ENCODE measurements around the gene CERS2. TPM values are rescaled to one million over a fixed set of nuclear protein-coding genes. Genes with fewer than 3 reads are reported as not detected.

CERS2 gene
- total and polyA plus RNA-seq, 11 donors: 51.7 to 113 (median 76.1) TPM

DNA sequence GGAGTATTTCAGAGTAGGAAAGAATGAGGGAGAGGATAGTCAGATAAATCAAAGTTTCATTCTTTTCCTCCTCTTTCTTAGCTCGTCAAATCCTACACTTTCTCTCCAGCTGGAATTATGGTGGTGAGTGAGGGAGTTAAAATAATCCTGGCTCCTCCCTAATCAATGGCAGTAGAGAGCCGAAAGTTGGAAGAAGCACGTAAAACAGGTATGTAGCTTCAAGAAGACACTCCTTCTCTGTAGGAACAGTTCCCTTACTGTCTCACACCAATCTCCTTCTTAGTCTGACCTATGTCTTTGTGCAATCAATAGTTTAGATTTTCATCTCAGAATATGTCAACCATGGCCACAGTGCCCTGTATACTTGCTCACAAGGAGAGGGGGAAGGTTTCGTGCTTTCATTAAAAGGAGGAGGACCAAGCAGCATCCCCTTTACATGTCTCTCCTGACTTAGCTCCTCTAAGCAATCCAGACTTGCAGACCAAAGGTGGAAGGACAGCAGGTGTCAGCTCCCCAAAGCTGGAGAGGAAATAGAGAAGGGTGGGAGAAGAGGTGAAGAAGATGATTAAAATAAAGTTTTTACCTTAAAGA, 31.2 kb upstream of the CERS2 start:
- ATAC-seq (no peak), DNase-seq (no peak)
- no peak for TF ChIP-seq POLR2A (IDR thresholded peaks at IDR 0.05)
- TF ChIP-seq, protein P1, sequence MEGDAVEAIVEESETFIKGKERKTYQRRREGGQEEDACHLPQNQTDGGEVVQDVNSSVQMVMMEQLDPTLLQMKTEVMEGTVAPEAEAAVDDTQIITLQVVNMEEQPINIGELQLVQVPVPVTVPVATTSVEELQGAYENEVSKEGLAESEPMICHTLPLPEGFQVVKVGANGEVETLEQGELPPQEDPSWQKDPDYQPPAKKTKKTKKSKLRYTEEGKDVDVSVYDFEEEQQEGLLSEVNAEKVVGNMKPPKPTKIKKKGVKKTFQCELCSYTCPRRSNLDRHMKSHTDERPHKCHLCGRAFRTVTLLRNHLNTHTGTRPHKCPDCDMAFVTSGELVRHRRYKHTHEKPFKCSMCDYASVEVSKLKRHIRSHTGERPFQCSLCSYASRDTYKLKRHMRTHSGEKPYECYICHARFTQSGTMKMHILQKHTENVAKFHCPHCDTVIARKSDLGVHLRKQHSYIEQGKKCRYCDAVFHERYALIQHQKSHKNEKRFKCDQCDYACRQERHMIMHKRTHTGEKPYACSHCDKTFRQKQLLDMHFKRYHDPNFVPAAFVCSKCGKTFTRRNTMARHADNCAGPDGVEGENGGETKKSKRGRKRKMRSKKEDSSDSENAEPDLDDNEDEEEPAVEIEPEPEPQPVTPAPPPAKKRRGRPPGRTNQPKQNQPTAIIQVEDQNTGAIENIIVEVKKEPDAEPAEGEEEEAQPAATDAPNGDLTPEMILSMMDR (IDR thresholded peaks at IDR 0.05): no peak
- H3K27me3 ChIP-seq: no peaks in the 10 kb centered on the region
- peak overlapping the region; percentile 36 to 84 (median 66) for H3K4me3 ChIP-seq
- intact Hi-C loops (cut with DNase I): loop anchor here in 5 of 10 donors (1.0 to 5.0 kb wide), 5 partner anchors 29 to 141 kb away; partner anchors contain the start of genes CDC42SE1 (in 4 of the 5), C1orf56 (in 1 of the 5), GABPB2 (in 1 of the 5) and SEMA6C (in 1 of the 5)
- H3K4me1 ChIP-seq: peaks cover 12 to 89% (median 59%) of the 10 kb centered on the region in 12 donors
- H3K36me3 ChIP-seq: peaks cover 0 to 25% (median 18%) of the 10 kb centered on the region in 9 donors
- peak overlapping the region; percentile 80 to 96 (median 91) for H3K27ac ChIP-seq
- 4 to 13% (median 9%) methylated on average over 4 of the region's 4 CpGs for WGBS, 4 donors
- H3K9me3 ChIP-seq: no peaks in the 10 kb centered on the region

DNA sequence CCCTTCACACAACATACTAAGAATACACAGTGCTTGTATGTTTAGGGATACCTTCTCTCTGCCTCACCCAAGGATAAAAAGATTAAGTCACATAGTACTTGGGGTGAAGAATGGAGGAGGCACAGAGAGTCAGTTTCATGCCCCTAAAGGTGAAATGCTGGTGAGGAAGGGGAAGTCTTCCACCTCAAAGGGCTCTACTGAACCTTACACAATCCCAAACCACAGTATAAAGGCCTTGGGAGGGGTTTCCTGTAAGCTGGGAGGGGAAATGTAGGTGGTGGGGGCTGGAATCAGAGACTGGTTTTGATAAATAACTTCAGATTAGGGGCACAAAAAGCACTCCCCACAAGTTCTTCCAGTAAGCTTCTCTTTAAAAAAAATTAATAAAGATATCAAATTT, 28.5 kb upstream of the CERS2 start:
- DNase-seq: no peak
- peak overlapping the region in 11 of 12 donors; percentile 6 to 64 (median 49) for H3K27ac ChIP-seq

DNA sequence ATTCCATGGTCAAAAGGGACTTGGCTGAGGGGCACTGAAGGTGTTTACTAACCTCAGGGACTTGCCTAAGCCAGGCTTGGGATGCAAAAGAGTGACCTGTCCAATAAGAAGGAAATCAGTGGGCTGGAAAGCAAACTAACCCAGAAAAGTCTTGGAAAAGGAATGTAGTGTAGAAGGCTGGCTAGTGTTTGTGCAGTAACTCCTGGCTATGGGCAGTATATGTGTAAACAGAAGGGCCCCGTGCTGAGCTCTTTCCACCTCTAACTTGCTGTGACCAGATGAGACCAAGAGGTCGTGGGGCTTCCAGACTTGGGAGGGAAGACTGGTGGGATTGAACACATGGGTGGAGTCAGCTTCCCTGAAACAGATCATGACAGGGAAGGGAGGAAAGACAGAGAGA, 28.0 kb upstream of the CERS2 start:
- intact Hi-C loops (cut with DNase I): no loop called here
- 47 to 66% (median 54%) methylated on average over 2 of the region's 2 CpGs for WGBS, 4 donors
- peak overlapping the region in 7 of 12 donors; percentile 11 to 64 (median 52) for H3K27ac ChIP-seq
- ATAC-seq: no peak
- peaks cover 0 to 52% (median 48%) of the 10 kb centered on the region in 9 donors for H3K36me3 ChIP-seq
- DNase-seq: no peak
- H3K27me3 ChIP-seq: no peaks in the 10 kb centered on the region
- H3K4me3 ChIP-seq: peak overlapping the region in 4 of 12 donors; percentile 55 to 82 (median 72)
- peaks cover 12 to 81% (median 43%) of the 10 kb centered on the region in 12 donors for H3K4me1 ChIP-seq
- TF ChIP-seq POLR2A (IDR thresholded peaks at IDR 0.05): no peak
- H3K9me3 ChIP-seq: no peaks in the 10 kb centered on the region

More for the DNA sequence above, 28.5 kb upstream of the CERS2 start:
- intact Hi-C loops (cut with DNase I): no loop called here
- Histone ChIP-seq H3K4me1 (peaks cover 12 to 86% (median 48%) of the 10 kb centered on the region in 12 donors), H3K4me3 (peak overlapping the region in 9 of 12 donors; percentile 55 to 84 (median 73)), H3K27me3 (no peaks in the 10 kb centered on the region), H3K36me3 (peaks cover 0 to 46% (median 42%) of the 10 kb centered on the region in 9 donors), H3K9me3 (no peaks in the 10 kb centered on the region)
- no peak for ATAC-seq
- TF ChIP-seq, protein P1 (IDR thresholded peaks at IDR 0.05): no peak
- no peak for TF ChIP-seq POLR2A (IDR thresholded peaks at IDR 0.05)

DNA sequence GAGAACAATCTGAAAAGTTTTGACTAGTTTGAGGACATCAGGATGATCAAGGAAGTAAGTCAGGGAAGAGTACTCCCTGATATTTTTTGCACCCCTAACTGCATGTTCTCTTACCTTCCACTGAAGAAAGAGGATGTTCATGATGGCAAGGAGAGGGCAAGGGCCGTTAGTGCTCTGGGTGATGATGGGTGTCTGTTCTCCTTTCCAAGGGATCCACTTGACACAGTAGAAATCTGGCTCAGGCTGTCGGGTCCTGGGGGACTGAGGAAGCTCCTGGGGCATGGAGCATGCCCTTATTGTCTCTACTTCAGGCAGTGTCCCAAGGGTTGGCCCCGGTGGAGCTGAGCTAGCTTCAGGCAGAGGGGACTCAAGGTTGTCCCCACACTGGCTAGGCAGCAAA, 27.4 kb upstream of the CERS2 start:
- ATAC-seq (no peak), DNase-seq (no peak)
- peaks cover 0 to 57% (median 54%) of the 10 kb centered on the region in 9 donors for H3K36me3 ChIP-seq
- peaks cover 7 to 75% (median 38%) of the 10 kb centered on the region in 12 donors for H3K4me1 ChIP-seq
- intact Hi-C loops (cut with DNase I): no loop called here
- H3K9me3 ChIP-seq: no peaks in the 10 kb centered on the region
- TF ChIP-seq, protein P1 (IDR thresholded peaks at IDR 0.05): no peak
- no peak for TF ChIP-seq POLR2A (IDR thresholded peaks at IDR 0.05)
- peak overlapping the region in 4 of 12 donors; percentile 7 to 64 (median 34) for H3K27ac ChIP-seq
- 58 to 66% (median 62%) methylated on average over 2 to 3 of the region's 3 CpGs for WGBS, 4 donors
- no peak overlapping the region for H3K4me3 ChIP-seq
- H3K27me3 ChIP-seq: no peaks in the 10 kb centered on the region

All from heart left ventricle (tissue), 16 donors.